HG02870 (cell line): ENCODE results near the gene SAMD4A.
"Not testable (repeated sequence)": the region's sequence is repeated elsewhere in the genome, so short reads cannot be mapped to it uniquely, and the experiment has no call there.

Experiments used
- ATAC-seq: cut with Tn5 transposase; IDR thresholded peaks from one replicate; pipeline ENCODE4 v1.9.1; 2021; ENCODE audit warnings: mild to moderate bottlenecking, moderate library complexity; ENCODE audit not compliant: unreplicated experiment

Gene SAMD4A

GRCh38 chr14:54594537-54594936, 27.6 kb downstream of the SAMD4A start:
- no peak for ATAC-seq

DNA sequence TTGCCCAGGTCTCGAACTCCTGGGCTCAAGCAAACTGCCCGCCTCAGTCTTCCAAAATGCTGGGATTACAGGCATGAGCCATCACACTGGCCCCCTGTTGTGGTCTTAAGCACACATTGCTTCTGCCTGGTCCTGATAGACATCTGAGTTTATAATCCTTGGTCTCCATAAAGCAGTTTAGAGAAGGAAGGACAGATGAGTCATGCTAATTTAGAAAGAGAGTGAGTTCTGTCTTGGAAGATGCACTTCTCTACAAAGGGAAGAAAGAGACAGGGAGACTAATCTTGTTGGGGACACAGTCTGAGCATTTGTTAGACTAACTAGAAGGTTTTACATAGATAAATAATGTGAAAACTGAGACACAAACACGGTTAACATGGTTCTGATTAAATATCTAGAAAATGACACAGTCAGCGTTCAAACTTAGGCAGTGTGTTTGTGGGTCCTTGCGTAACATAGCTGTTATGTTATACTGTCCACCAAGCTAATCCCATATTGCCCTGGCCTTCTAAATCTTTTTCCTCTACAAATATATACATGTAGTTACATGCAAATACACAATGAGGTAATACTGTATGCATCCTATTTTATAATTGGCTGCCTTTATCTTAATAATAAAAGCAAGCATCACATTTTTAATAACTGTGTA, 31.0 kb downstream of the SAMD4A start:
- no peak for ATAC-seq

- ATAC-seq, result no peak
These were observed 33.2 kb downstream of the SAMD4A start for GRCh38 chr14:54599966-54600716.

- no peak for ATAC-seq
These were observed 33.8 kb downstream of the SAMD4A start for GRCh38 chr14:54600717-54601109.

DNA sequence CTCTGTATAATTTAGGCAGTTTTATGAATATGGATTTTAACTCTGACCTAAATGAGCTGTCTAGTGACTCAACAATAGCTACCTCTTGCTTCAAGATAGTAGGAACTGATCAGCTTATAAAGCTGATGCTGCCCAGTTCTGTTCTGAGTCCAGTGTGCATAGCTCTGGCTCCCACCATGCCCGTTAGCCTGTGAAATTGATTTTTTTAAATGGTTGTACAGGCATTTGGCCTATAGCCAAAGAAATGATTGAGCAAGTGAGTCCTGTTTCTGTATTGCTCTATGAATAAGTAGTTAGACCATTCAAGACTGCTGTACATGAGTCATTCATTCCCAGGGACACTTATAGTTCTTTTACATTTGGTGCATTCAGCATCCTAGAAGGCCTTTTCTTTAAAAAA, 36.4 kb downstream of the SAMD4A start:
- ATAC-seq, result no peak

DNA sequence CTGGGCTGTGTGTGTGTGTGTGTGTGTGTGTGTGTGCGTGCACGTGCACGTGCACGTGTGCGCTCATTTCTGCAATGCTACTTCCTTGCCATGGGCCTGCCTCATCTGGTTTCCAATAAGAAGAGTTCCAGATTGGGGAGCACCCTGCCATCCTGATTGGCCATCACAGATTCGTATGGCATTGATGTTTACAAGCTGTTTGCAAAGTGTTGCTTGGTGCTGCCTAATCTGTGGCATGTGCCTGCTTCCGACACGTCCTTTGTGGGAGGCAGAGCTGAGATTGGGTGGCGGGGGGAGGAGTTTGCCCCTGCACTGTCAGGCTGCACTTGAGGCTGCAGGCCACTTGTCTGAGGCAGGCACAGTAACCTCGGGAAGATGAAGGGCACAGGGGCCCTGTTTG, 39.2 kb downstream of the SAMD4A start:
- ATAC-seq, result no peak

- ATAC-seq, result no peak
These were observed 39.8 kb downstream of the SAMD4A start for GRCh38 chr14:54606631-54607133.

DNA sequence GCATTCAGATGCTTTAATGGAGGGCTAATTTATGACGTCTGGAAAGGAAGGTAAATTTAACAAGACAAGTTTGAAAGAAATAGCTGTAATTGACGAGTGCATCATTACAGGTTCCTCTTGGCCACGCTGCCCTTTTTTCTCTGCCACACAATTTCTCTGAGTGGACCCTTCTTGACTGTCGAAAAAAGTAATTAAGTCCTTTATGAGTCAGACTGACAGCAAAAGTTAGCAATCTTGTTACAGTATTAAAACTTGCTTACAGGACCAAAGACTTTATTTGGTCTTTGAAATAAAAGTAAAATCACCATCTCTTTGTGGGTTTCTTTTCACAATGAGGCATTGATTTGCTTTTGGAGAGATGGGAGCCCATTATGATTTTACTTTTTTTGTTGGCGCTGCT, 42.6 kb downstream of the SAMD4A start:
- ATAC-seq, result no peak

DNA sequence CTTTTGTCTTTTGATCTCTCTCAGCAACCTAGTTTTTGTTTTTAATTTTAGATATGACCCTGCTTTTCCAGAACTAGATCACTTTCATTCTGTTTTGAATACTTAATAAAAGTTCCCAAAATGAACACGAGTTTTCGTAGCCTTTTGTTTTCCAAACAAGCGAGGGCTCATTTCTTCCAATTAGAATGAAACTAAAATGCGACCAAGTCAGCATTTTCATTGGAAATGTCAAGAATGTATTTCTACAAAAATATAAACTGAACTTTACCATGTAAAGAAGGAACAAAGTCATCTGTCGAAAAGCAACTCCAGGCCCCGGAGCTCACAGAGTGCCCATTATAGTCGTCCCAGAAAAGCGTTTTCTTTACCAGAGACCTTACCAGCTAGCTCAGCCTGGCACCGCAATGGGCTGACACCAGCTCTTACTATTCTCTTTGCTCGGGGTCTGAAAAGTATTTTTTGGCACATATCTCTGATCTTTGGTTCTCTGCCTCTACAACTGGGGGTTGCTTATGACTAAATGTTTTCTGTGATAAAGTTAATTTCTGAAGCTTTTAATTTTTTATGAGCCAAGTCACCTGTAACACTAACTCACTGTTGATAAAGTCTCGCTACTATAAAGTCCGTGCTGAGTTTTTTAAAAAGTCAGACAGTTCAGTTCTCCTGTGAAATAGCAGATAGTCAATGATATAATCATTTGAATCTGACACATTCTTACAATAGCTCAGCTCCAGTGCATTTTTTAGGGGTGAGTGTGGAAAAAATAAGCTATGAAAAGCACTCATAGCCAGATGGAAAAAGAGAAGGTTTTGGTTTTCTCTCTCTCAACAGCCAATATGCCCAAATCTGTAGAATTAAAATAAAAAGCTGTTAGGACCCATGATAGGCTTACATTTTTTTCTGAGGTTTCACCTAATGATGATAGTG, 43.4 kb downstream of the SAMD4A start:
- ATAC-seq, result no peak

- no peak for ATAC-seq
These were observed 47.4 kb downstream of the SAMD4A start for GRCh38 chr14:54614296-54614695.

DNA sequence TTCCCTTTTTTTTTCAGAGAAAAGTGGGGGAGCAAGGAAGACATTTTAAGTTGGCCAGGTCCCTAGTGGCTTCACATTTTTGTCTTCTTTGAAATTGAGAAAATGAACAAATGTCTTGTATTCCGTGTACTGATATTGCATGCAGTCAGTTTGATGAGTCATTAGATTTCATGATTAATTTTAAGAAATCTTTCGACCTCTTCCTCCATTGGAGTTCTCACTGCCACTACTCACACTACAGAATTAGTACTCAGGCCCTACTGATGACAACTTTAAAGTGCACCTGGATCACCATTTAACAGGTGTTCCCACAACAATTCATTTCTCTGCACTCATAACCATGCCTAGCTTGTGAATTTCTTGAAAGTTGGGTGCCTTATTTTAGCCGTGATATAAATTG, 50.5 kb downstream of the SAMD4A start:
- ATAC-seq, result no peak

GRCh38 chr14:54621686-54622085, 54.8 kb downstream of the SAMD4A start:
- ATAC-seq, result no peak

GRCh38 chr14:54622192-54622958, 55.4 kb downstream of the SAMD4A start:
- peak; percentile 93 for ATAC-seq

GRCh38 chr14:54623279-54624004, 56.5 kb downstream of the SAMD4A start:
- no peak for ATAC-seq

DNA sequence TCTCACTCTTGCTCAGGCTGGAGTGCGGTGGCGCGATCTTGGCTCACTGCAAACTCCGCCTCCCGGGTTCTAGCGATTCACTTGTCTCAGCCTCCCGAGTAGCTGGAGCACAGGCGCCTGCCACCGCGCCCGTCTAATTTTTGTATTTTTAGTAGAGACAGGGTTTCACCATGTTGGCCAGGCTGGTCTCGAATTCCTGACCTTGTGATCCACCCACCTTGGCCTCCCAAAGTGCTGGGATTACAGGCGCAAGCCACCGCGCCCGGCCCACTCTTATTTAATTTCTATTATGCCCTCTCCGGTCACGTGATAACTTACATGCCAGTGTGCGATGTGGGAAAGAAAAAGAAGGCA, 57.1 kb downstream of the SAMD4A start:
- ATAC-seq, result not testable (repeated sequence)

DNA sequence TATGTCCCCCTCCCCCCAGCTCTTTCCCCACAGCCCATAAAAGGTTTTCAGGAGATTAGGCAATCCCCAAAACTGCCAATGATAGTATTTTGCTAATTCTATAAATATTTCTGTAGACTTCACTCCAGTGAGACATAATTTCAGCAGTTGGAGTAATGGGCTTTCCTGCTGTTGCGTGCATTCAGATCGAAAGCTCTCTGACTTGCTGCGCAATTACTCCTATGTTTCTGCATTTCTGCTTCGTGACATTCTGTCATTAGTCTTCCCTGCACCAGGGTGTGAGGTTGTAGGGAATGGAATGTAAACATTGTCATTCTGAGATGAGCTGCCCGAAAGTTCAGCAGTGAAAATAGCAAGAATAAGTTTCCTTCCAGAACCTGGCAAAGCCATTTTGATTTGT, 58.2 kb downstream of the SAMD4A start:
- ATAC-seq, result no peak

GRCh38 chr14:54627219-54627539, 60.3 kb downstream of the SAMD4A start:
- ATAC-seq, result no peak

DNA sequence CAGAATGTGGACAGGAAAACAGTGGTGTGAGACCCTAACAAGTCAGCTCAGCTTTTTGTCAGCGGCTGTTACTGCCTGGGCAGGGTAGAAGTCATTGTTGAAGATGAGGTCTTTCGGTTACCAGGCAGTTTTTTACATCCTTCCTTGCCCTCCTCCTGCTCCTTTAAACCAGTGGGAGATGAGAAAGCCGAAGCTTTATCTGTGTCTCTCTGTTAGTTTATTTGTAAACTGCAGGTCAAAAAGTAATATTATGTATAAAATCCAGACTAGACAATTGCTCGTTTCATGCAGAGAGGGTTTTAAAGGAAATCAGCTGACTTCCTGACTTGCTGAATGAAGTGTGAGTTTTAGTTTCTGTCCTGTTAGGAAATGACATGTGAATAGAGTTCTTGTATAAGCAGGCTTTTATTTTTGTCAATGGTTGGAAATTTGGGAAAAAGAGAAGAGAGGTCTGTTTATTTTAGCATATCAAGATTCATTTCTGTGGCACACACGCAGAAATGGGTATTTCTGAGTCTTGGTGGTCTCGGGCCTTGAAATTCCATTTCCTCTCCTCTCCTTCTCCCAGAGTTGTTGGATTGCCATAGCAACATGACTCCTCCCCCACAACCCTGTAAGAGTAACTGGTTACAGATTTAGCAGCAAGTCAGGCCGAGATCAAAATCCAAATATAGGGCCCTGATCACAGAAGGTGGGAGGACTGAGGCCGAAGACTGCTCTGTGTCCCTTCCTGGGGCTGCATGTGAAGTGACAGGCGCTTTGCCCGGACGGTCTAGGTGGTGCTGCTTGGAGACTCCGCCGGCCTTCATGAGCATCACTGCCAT, 60.8 kb downstream of the SAMD4A start:
- peak; percentile 58 for ATAC-seq

DNA sequence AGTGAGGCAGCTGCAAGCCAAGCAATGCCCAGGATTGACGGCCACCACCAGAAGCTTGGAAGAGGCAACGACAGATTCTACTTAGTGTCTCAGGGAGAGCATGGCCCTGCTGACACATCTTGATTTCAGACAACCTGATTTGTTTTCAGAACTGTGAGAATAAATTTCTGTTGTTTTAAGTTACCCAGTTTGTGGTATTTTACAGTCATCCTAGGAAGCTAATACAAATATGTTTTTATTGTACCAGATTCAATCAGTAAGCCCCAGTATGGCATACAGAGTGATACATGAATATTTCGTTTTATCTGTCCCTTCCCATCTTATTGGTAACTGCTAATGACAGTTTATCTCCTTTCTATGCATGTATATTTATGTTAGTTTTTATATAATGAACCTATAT, 62.3 kb downstream of the SAMD4A start:
- ATAC-seq, result no peak
